Measurements from ENCODE around the gene NDUFV1. TPM values are rescaled to one million over a fixed set of nuclear protein-coding genes. Genes with fewer than 3 reads are reported as not detected.

Gene NDUFV1
- total and polyA plus RNA-seq, 4 donors, result 83.6 to 172 (median 163) TPM

DNA sequence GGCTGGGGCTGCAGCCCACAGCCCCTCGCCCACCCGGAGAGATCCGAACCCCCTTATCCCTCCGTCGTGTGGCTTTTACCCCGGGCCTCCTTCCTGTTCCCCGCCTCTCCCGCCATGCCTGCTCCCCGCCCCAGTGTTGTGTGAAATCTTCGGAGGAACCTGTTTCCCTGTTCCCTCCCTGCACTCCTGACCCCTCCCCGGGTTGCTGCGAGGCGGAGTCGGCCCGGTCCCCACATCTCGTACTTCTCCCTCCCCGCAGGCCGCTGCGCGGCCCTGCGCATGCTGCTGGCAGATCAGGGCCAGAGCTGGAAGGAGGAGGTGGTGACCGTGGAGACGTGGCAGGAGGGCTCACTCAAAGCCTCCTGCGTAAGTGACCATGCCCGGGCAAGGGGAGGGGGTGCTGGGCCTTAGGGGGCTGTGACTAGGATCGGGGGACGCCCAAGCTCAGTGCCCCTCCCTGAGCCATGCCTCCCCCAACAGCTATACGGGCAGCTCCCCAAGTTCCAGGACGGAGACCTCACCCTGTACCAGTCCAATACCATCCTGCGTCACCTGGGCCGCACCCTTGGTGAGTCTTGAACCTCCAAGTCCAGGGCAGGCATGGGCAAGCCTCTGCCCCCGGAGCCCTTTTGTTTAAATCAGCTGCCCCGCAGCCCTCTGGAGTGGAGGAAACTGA lies 22.4 kb upstream of the NDUFV1 start:
- Histone ChIP-seq H3K27ac (ENCODE audit: low read depth in 1 of 2, low read length in 2 of 2) (peak overlapping the region; percentile 65 to 78), H3K9me3 (ENCODE audit: control insufficient read depth in 4 of 4, low read length in 3 of 4) (no peaks in the 10 kb centered on the region), H3K4me1 (ENCODE audit: control insufficient read depth in 4 of 4, insufficient read depth in 4 of 4, low read length in 3 of 4) (peaks cover 7 to 21% (median 12%) of the 10 kb centered on the region in 4 donors), H3K36me3 (ENCODE audit: control insufficient read depth in 4 of 4, insufficient read depth in 3 of 4, low read depth in 1 of 4, low read length in 3 of 4) (no peaks in the 10 kb centered on the region), H3K4me3 (ENCODE audit: low read depth in 1 of 3, low read length in 3 of 3) (peak overlapping the region in 2 of 3 donors; percentile 28 to 49), H3K9ac (ENCODE audit: low read depth in 1 of 2, low read length in 2 of 2) (peak overlapping the region in 1 of 2 donors; percentile 22), H3K27me3 (ENCODE audit: control insufficient read depth in 4 of 4, insufficient read depth in 4 of 4, low read length in 3 of 4) (no peaks in the 10 kb centered on the region)
- DNase-seq (ENCODE audit: low spot score), result peak; percentile 62
- WGBS, result 57% methylated on average over 33 of the region's 33 CpGs
- TF ChIP-seq ZBTB33 (IDR thresholded peaks at IDR 0.05) (no peak), TAF1 (conservative IDR thresholded peaks at IDR 0.05) (peak; percentile 38), NR2F2 (IDR thresholded peaks at IDR 0.05) (no peak), JUND (IDR thresholded peaks at IDR 0.05) (no peak), EGR1 (IDR thresholded peaks at IDR 0.05; ENCODE audit: low read depth in 2 of 2) (no peak)
- TF ChIP-seq, protein P1, sequence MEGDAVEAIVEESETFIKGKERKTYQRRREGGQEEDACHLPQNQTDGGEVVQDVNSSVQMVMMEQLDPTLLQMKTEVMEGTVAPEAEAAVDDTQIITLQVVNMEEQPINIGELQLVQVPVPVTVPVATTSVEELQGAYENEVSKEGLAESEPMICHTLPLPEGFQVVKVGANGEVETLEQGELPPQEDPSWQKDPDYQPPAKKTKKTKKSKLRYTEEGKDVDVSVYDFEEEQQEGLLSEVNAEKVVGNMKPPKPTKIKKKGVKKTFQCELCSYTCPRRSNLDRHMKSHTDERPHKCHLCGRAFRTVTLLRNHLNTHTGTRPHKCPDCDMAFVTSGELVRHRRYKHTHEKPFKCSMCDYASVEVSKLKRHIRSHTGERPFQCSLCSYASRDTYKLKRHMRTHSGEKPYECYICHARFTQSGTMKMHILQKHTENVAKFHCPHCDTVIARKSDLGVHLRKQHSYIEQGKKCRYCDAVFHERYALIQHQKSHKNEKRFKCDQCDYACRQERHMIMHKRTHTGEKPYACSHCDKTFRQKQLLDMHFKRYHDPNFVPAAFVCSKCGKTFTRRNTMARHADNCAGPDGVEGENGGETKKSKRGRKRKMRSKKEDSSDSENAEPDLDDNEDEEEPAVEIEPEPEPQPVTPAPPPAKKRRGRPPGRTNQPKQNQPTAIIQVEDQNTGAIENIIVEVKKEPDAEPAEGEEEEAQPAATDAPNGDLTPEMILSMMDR (IDR thresholded peaks at IDR 0.05; ENCODE audit: low read depth, low read length, missing input control), result no peak

- no peaks in the 10 kb centered on the region for H3K36me3 ChIP-seq (ENCODE audit: control insufficient read depth in 4 of 4, insufficient read depth in 3 of 4, low read depth in 1 of 4, low read length in 3 of 4)
- no peak overlapping the region for H3K4me3 ChIP-seq (ENCODE audit: low read depth in 1 of 3, low read length in 3 of 3)
- H3K9ac ChIP-seq (ENCODE audit: low read depth in 1 of 2, low read length in 2 of 2), result no peak overlapping the region
- H3K9me3 ChIP-seq (ENCODE audit: control insufficient read depth in 4 of 4, low read length in 3 of 4), result no peaks in the 10 kb centered on the region
- DNase-seq (ENCODE audit: low spot score), result no peak
- peaks cover 4 to 14% (median 6%) of the 10 kb centered on the region in 4 donors for H3K4me1 ChIP-seq (ENCODE audit: control insufficient read depth in 4 of 4, insufficient read depth in 4 of 4, low read length in 3 of 4)
- no peaks in the 10 kb centered on the region for H3K27me3 ChIP-seq (ENCODE audit: control insufficient read depth in 4 of 4, insufficient read depth in 4 of 4, low read length in 3 of 4)
- peak overlapping the region in 1 of 2 donors; percentile 78 for H3K27ac ChIP-seq (ENCODE audit: low read depth in 1 of 2, low read length in 2 of 2)
- WGBS, result 93% methylated on average over 21 of the region's 21 CpGs
- TF ChIP-seq HNF4G (IDR thresholded peaks at IDR 0.05) (no peak), TAF1 (conservative IDR thresholded peaks at IDR 0.05) (no peak), HNF4A (conservative IDR thresholded peaks at IDR 0.05) (no peak), FOXA1 (IDR thresholded peaks at IDR 0.05) (no peak), RAD21 (IDR thresholded peaks at IDR 0.05) (no peak), ATF3 (IDR thresholded peaks at IDR 0.05) (no peak), NR2F2 (IDR thresholded peaks at IDR 0.05) (no peak), FOXA2 (IDR thresholded peaks at IDR 0.05) (no peak), REST (IDR thresholded peaks at IDR 0.05) (no peak), ZBTB33 (IDR thresholded peaks at IDR 0.05) (no peak), EGR1 (IDR thresholded peaks at IDR 0.05; ENCODE audit: low read depth in 2 of 2) (no peak), SP1 (IDR thresholded peaks at IDR 0.05) (no peak), GABPA (IDR thresholded peaks at IDR 0.05 in 1 of 2, conservative IDR thresholded peaks at IDR 0.05 in 1 of 2) (no peak), RXRA (IDR thresholded peaks at IDR 0.05) (no peak), YY1 (IDR thresholded peaks at IDR 0.05) (no peak)
- TF ChIP-seq, protein P1 (IDR thresholded peaks at IDR 0.05; ENCODE audit: low read depth, low read length, missing input control), result no peak
Observed at GRCh38 chr11:67584881-67585873, 21.6 kb upstream of the NDUFV1 start.

All from liver (tissue), 9 donors.